ENCODE measurements around the gene PSMA7.

Gene PSMA7

GRCh38 chr20:62143081-62143956 is at the start of gene PSMA7, which contains the start of gene SS18L1:
TSS of gene PSMA7 (minus strand) at chr20:62143394. CDS start at chr20:62143303, 91 bp downstream.
TSS of gene SS18L1 (plus strand) at chr20:62143769. CDS start at chr20:62143821, 52 bp downstream.
- peak; percentile 59 to 78 (median 71) for DNase-seq (ENCODE audit: low read depth in 3 of 3, low spot score in 1 of 3)

- DNase-seq (ENCODE audit: low read depth in 3 of 3, low spot score in 1 of 3), result no peak
Measured at GRCh38 chr20:62192635-62193034, 49.4 kb upstream of the PSMA7 start.

GRCh38 chr20:62191781-62192559 is 48.8 kb upstream of the PSMA7 start:
- DNase-seq (ENCODE audit: low read depth in 3 of 3, low spot score in 1 of 3), result no peak

GRCh38 chr20:62190639-62191411 is 47.6 kb upstream of the PSMA7 start:
- no peak for DNase-seq (ENCODE audit: low read depth in 3 of 3, low spot score in 1 of 3)

- DNase-seq (ENCODE audit: low read depth in 3 of 3, low spot score in 1 of 3), result no peak
Measured at GRCh38 chr20:62186887-62187866, 44.0 kb upstream of the PSMA7 start.

- no peak for DNase-seq (ENCODE audit: low read depth in 3 of 3, low spot score in 1 of 3)
Measured at GRCh38 chr20:62186096-62186426, 42.9 kb upstream of the PSMA7 start.

GRCh38 chr20:62183426-62184142 is 40.4 kb upstream of the PSMA7 start:
- no peak for DNase-seq (ENCODE audit: low read depth in 3 of 3, low spot score in 1 of 3)

- peak; percentile 80 to 84 (median 83) for DNase-seq (ENCODE audit: low read depth in 3 of 3, low spot score in 1 of 3)
Measured at GRCh38 chr20:62182469-62183425, 39.6 kb upstream of the PSMA7 start, which contains the start of gene MTG2. TSS of gene MTG2 (plus strand) at chr20:62183028. CDS start at chr20:62193421, 10,393 bp downstream.

GRCh38 chr20:62181808-62182207 is 38.6 kb upstream of the PSMA7 start:
- no peak for DNase-seq (ENCODE audit: low read depth in 3 of 3, low spot score in 1 of 3)

- DNase-seq (ENCODE audit: low read depth in 3 of 3, low spot score in 1 of 3), result no peak
Measured at GRCh38 chr20:62179162-62179504, 35.9 kb upstream of the PSMA7 start.

- no peak for DNase-seq (ENCODE audit: low read depth in 3 of 3, low spot score in 1 of 3)
Measured at GRCh38 chr20:62178316-62179161, 35.3 kb upstream of the PSMA7 start.

- DNase-seq (ENCODE audit: low read depth in 3 of 3, low spot score in 1 of 3), result no peak
Measured at GRCh38 chr20:62177307-62177706, 34.1 kb upstream of the PSMA7 start.

- no peak for DNase-seq (ENCODE audit: low read depth in 3 of 3, low spot score in 1 of 3)
Measured at GRCh38 chr20:62176866-62177265, 33.7 kb upstream of the PSMA7 start.

- DNase-seq (ENCODE audit: low read depth in 3 of 3, low spot score in 1 of 3), result no peak
Measured at GRCh38 chr20:62175711-62176110, 32.5 kb upstream of the PSMA7 start.

GRCh38 chr20:62174870-62175624 is 31.9 kb upstream of the PSMA7 start:
- no peak for DNase-seq (ENCODE audit: low read depth in 3 of 3, low spot score in 1 of 3)

GRCh38 chr20:62174021-62174804 is 31.0 kb upstream of the PSMA7 start:
- DNase-seq (ENCODE audit: low read depth in 3 of 3, low spot score in 1 of 3), result no peak
